Fibroblast of skin of left quadriceps (primary cell): ENCODE measurements around the gene PRSS50.
A peak's percentile ranks its signal among the peaks of the same experiment; 100 is the strongest.

Experiments used
- DNase-seq, 2 experiments: peaks; one replicate each; pipeline ENCODE4 v3.0.0-alpha.2; 2013; ENCODE audit warnings: low read depth in 2 of 2

Gene PRSS50

GRCh38 chr3:46670000-46670890 is 47.4 kb downstream of the PRSS50 start:
- no peak for DNase-seq

- no peak for DNase-seq
Measured at GRCh38 chr3:46669191-46669999, 48.3 kb downstream of the PRSS50 start.

- no peak for DNase-seq
Measured at GRCh38 chr3:46668591-46668990, 49.1 kb downstream of the PRSS50 start.

- DNase-seq: no peak
Measured at GRCh38 chr3:46668116-46668515, 49.6 kb downstream of the PRSS50 start.

- DNase-seq: no peak
Measured at GRCh38 chr3:46667657-46668056, 50.0 kb downstream of the PRSS50 start.

GRCh38 chr3:46667061-46667621 is 50.5 kb downstream of the PRSS50 start:
- no peak for DNase-seq

- no peak for DNase-seq
Measured at GRCh38 chr3:46666453-46666845, 51.2 kb downstream of the PRSS50 start.

GRCh38 chr3:46665763-46666452 is 51.8 kb downstream of the PRSS50 start:
- no peak for DNase-seq

- DNase-seq: no peak
Measured at GRCh38 chr3:46664971-46665762, 52.5 kb downstream of the PRSS50 start.

GRCh38 chr3:46664188-46664970 is 53.3 kb downstream of the PRSS50 start:
- DNase-seq: no peak

- DNase-seq: no peak
Measured at GRCh38 chr3:46663591-46664135, 54.0 kb downstream of the PRSS50 start.

- DNase-seq: peak in 1 of 2 experiments; percentile 8
Measured at GRCh38 chr3:46662771-46663551, 54.7 kb downstream of the PRSS50 start.
